ENCODE results near the gene CAMK2G.
"Not testable (repeated sequence)": the region's sequence is repeated elsewhere in the genome, so short reads cannot be mapped to it uniquely, and the experiment has no call there.

The CAMK2G gene

GRCh38 chr10:73791871-73792400 is 82.4 kb downstream of the CAMK2G start:
- no peak for DNase-seq (ENCODE audit: low read depth, low spot score)

- no peak for DNase-seq (ENCODE audit: low read depth, low spot score)
Observed at GRCh38 chr10:73790886-73791625, 83.3 kb downstream of the CAMK2G start.

DNA sequence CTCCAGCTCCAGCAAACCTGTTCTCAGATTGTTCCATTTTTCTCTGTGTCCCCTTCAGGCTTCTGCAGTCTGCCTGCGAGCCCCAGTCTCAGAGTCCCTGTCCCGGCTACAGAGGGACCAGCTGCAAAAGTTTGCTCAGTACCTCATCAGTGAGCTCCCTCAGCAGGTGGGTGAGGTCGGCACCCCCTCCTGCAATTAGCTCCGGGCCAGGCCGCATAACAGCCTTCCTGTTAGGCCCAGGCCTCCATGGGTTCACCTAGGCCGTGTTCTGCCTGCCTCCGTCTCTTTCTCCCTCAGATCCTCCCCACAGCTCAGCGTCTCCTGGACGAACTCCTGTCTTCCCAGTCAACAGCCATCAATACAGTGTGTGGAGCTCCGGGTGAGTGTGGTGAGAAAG is 84.7 kb downstream of the CAMK2G start:
- no peak for DNase-seq (ENCODE audit: low read depth, low spot score)

GRCh38 chr10:73788864-73789658 is 85.3 kb downstream of the CAMK2G start:
- no peak for DNase-seq (ENCODE audit: low read depth, low spot score)

DNA sequence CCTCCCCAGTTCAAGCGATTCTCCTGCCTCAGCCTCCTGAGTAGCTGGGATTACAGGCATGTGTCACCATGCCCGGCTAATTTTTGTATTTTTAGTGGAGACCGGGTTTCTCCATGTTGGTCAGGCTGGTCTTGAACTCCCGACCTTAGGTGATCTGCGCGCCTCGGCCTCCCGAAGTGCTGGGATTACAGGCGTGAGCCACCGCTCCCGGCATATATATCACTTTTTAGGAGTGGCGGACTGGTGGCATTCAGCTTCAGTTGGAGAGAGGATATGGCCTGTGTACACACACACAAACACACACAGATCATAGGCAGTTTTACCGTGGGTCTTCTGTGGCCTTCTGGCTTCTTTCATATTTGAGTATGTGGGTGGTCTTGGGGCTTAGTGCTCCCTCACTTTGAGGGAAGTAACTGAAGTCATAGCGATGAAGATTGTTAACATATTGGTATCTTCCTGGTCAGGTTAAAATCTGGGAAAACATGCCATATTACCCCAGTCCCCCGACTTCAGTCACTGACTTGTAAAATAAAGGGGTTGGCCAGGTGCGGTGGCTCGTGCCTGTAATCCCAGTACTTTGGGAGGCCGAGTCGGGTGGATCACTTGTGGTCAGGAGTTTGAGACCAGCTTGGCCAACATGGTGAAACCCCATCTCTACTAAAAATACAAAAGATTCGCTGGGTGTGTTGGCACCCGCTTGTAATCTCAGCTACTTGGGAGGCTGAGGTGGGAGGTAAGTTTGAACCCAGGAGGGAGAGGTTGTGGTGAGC is 87.1 kb downstream of the CAMK2G start:
- DNase-seq (ENCODE audit: low read depth, low spot score) = not testable (repeated sequence)

DNA sequence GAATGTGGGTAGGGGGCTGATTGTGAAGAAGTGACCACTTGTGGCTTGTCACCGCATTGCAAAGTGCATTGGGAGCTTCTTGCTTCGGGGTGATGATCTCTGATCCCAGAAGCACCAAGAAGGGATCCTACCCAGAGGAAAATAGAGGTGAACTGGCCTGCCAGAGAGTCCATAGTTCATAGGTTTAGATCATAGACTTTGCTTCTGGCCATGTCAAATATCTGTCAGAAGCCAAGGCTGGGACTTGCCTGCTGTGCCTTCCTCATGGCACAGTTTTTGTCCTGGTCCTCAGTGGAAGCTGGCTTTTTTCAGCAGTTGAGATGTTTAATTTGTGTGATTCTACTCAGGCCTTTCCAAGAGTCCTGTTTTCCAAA is 87.9 kb downstream of the CAMK2G start:
- DNase-seq (ENCODE audit: low read depth, low spot score) = no peak

DNA sequence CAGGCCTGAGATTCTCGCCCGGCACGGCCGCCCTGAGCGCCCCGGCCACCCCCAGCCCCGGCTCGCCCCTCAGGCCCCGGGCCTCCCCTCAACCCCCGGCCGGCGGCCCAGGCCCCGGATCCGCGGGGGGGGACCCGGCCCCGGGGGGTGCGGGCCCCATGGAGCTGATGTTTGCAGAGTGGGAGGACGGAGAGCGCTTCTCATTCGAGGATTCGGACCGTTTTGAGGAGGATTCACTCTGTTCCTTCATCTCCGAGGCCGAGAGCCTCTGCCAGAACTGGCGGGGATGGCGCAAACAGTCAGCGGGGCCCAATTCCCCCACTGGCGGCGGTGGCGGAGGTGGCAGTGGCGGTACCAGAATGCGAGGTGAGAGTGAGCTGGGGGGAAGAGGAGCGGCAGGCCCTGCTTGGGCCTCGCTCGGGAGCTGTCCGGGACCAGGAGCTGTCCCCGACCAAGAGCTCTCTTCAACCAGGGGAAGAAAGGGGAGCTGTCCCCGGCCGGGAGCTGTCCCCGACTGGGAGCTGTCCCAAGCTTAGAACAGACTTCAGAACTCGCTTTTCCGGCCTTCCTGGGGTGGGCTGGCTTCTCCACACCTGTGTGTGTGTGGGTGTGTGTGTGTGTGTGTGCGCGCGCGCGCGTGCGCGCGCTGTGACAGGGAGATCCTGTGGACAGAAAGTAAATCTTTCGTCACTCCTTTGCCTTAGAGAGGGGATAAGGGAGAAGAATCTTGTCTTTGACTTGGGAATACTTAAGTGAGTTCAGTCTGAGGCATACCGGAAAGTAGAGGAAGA is 88.4 kb downstream of the CAMK2G start:
- peak; percentile 81 for DNase-seq (ENCODE audit: low read depth, low spot score)

- DNase-seq (ENCODE audit: low read depth, low spot score) = peak; percentile 95
Observed at GRCh38 chr10:73785211-73785720, 89.1 kb downstream of the CAMK2G start, which contains the start of gene ZSWIM8. Gene ZSWIM8, plus strand, starts transcription at chr10:73785606. Its CDS starts 273 bp downstream, at chr10:73785879.

DNA sequence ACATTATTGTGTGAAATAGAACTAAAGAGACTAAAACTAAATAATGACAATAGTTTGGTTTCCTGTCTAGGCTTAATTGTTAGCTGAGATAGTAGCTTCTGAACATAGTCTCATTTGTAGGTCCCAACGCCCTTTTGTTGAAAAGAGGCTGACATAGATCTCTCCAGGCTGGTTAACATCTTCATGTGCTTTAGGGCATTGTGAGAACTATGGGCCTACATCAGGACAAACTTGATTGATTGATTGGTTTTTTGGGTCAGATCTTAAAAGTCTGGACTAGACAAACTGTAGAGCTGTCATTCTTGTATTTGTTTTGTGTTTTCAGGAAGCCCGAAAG is 91.6 kb downstream of the CAMK2G start:
- no peak for DNase-seq (ENCODE audit: low read depth, low spot score)

DNA sequence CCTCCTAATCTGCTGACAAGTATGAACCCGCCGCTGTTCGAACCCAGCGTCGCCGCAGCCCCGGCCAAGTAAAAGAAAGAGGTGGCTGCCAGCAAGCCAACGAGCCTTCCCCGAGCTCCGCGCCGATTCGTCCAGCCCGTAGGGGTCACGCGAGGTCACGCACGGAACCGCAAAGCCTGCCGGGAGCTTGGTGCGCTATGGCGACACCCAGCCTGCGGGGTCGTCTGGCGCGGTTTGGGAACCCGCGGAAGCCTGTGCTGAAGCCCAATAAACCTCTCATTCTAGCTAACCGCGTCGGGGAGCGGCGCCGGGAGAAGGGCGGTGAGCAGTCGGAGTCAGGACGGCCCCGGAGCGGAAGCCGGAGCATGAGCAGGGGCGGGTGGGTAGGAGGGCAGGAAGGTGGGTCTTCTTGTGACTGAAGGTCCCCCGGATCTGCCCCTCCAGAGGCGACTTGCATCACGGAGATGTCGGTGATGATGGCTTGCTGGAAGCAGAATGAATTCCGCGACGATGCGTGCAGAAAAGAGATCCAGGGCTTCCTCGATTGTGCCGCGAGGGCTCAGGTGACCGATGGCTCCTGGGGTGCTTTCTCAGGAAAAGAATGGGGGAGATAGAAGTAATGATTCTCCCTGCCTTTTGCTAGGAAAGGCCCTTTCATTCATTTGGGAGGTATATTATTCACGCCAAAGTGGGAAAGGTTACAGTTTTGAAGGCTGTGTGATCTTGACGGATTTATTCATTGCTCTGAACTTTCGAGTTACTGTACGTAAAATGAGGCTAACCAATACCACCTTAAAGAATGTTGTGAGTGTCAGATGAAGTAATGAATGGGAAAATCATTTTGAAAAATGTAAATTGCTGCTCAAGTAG is 92.2 kb downstream of the CAMK2G start, which contains the start of gene CHCHD1:
CHCHD1 (plus strand) TSS at position 170 of the 870 bp plus-strand sequence; CDS start at position 198, 28 bp downstream.
- DNase-seq (ENCODE audit: low read depth, low spot score) = peak; percentile 95

DNA sequence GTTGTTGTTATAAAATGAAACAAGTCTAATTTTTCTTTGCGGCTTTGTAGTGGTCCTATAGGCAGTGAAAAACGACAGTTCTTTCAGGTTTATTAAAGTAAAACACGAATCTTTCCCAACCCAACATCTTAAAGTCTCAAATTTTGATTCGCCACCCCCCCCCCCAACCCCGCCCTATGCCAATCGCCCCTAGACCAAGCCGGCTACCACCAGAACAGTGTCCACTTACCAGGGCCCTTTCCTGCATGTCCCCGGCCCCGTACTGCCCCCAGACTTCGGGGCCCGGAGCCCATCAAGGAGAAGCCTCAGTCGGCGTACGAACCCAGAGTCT is 92.8 kb downstream of the CAMK2G start:
- DNase-seq (ENCODE audit: low read depth, low spot score) = no peak

- DNase-seq (ENCODE audit: low read depth, low spot score) = no peak
Observed at GRCh38 chr10:73780966-73781365, 93.4 kb downstream of the CAMK2G start.

DNA sequence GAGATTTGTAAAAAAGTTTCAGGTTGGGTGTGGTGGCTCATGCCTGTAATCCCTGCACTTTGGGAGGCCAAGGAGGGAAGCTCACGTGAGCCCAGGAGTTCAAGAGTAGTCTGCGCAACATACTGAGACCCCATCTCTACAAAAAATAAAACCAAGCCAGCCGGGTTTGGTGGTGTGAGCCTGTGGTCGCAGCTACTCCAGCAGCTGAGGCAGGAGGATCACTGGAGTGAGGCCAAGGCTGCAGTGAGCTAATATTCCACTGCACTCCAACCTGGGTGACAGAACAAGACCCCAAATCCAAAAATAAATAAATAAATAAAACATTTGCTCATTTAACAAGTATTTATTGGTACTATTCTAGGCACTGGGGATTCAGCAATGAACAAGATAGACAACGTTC is 94.1 kb downstream of the CAMK2G start:
- DNase-seq (ENCODE audit: low read depth, low spot score) = no peak

DNA sequence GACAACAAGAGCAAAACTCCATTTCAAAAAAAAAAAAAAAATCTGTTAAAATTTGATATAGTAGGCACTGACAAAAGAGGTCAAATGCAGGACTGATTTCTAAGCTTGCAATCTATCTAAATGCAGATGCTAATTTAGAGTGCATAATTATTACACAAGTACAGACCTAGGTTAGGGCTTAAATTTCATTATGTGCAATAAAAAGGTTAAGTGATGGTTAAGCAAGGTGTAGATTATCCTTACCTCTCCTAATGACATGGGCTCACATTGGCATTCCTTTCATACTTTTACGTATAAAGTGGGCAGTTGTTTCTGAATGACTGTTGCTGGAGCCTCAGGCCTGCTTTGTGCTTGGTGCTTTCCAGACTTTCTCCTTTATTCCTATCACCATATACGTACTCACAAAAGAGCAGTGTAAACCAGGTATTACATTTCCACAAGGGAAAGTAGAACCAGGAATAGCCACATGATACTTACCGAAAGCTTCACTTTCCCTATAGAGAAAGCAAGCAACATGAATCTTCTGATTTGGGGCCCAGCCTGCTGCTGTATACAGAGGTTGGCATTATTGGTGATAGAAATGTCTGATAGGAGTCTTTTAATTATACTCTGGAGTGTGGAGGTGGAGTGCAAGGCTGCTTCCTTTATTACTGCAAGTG is 94.7 kb downstream of the CAMK2G start:
- DNase-seq (ENCODE audit: low read depth, low spot score) = no peak

GRCh38 chr10:73779018-73779417 is 95.3 kb downstream of the CAMK2G start:
- DNase-seq (ENCODE audit: low read depth, low spot score) = no peak

DNA sequence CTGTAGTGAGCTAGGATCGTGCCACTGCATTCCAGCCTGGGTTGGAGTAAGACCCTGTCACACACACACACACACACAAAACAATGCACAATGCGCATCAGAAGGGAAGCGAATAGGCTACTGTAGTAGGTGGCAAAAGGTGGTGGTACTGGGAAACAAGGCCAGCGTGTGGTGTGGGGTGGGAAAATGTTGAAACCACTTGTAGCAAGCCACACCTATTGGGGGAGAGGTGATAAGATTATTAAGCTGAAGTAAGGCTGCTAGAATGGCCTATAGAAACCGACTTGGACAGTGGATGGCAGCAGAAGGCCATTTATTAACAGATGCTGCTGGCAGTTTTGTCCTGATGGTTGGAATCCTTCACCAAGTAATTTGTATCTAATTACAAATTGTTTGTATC is 99.7 kb downstream of the CAMK2G start:
- DNase-seq (ENCODE audit: low read depth, low spot score) = peak; percentile 20

GRCh38 chr10:73773152-73773879 is 101.0 kb downstream of the CAMK2G start:
- peak; percentile 46 for DNase-seq (ENCODE audit: low read depth, low spot score)

GRCh38 chr10:73772281-73773151 is 101.8 kb downstream of the CAMK2G start:
- DNase-seq (ENCODE audit: low read depth, low spot score) = peak; percentile 93

Data from astrocyte of the hippocampus (primary cell).